Measurements from ENCODE around the gene DUSP10. TPM values are rescaled to one million over a fixed set of nuclear protein-coding genes. Genes with fewer than 3 reads are reported as not detected.

The DUSP10 gene
- total RNA-seq, 2 donors from 2014 or later = 3.3 to 5.2 TPM

DNA sequence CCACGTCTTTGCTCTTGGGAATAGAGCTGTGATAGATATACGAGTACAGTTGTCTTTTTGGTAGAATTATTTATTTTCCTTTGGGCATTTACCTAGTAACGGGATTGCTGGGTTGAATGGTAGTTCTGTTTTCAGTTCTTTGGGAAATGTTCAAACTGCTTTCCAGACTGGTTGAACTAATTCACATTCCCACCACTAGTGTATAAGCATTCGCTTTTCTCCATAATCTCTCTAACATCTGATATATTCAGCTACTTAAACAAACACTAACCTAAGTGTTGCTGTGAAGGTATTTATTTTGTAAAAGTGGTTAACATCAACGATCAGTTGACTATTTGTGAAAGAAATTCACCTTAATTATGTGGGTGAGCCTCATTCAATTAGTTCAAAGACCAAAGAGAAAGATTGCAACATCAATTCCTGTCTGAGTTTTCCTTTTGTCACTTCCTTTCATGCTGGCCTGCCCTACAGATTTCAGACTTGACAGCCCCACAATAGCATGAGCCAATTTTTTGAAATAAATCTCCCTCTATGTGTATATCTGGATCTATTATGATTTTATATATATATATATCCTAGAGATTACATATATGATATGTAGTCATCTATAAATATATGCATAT, 26.7 kb upstream of the DUSP10 start:
- no peak for DNase-seq
- intact Hi-C loops (cut with DNase I, micrococcal nuclease) = no loop called here
- no peak for ATAC-seq

GRCh38 chr1:221766210-221766609, 24.3 kb upstream of the DUSP10 start:
- ATAC-seq (no peak), DNase-seq (no peak)
- intact Hi-C loops (cut with DNase I, micrococcal nuclease) = no loop called here

DNA sequence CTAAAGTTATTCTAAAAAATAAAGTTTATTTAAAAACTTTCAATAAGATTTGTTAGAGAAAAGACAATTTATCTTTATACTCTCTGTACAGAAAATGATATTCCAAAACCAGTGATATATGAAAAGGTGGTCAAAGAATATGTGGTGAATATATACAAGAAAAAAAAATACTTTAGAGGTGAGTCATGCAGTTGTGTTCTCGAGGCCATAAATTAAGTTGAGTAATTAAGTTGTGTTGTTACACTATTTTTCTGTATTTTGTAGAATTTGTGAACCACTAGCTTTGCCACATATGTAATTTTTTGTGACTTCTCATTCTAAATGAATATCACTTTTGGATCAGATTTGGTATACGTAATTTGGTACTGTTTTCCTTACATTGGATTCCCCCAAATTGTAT, 23.6 kb upstream of the DUSP10 start:
- DNase-seq = no peak
- intact Hi-C loops (cut with DNase I, micrococcal nuclease) = no loop called here
- no peak for ATAC-seq

- intact Hi-C loops (cut with DNase I, micrococcal nuclease) = no loop called here
- ATAC-seq (no peak), DNase-seq (no peak)
These were observed 20.2 kb upstream of the DUSP10 start for GRCh38 chr1:221762121-221762520.

DNA sequence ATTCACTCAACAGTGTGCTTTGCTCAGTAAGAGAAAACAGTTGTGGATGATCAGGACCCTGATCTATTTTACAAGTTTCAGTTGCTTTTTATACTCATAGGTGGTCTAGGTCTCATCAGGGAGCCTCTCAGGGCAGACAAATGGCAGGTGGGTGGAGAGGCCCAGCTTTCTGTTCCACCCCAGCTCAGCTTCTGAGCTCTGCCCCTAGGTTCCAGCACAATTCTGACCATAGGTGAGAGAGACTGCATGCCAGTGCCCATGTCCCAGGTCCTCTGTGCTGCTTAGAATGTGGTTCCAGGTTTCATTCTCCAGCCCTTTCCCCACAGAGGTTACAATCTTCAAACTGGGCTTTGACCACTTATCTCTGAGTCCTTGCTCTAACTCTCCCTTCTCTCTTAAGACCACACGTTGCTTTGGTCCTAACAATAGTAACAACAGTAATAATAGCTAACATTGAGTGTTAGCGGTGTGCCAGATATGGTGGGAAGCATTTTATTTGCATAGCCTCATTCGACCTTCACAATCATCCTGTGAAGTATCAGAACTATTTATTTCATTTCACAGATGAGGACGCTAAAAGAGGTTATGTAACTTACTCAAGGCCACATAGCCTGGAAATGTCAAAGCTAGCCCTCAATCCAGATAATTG, 19.6 kb upstream of the DUSP10 start:
- no peak for ATAC-seq
- intact Hi-C loops (cut with DNase I, micrococcal nuclease) = no loop called here
- DNase-seq = no peak

DNA sequence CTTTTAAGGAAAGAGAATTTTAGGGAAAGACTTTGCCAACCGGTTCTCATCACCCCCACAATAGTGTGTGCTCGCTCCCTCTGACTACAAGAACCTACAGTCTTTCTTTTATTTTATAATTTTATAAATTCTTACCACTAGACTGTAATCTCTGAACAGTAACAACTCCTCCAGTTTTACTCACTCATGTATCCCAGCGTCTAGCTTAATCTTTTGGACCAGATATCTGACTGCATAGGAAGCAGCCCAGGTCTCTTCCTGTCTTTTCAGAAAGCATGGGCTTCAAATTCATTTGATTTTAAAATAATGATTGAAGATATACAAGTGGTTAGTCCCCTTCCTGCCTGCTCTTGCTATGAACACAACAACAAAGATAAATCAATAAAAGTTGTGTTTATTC, 19.0 kb upstream of the DUSP10 start:
- intact Hi-C loops (cut with DNase I, micrococcal nuclease) = no loop called here
- DNase-seq (no peak), ATAC-seq (no peak)

- ATAC-seq = no peak
- intact Hi-C loops (cut with DNase I, micrococcal nuclease) = no loop called here
- DNase-seq = no peak
These were observed 17.5 kb upstream of the DUSP10 start for GRCh38 chr1:221759436-221759835.

- DNase-seq = no peak
- intact Hi-C loops (cut with DNase I, micrococcal nuclease) = no loop called here
- ATAC-seq = no peak
These were observed 16.6 kb upstream of the DUSP10 start for GRCh38 chr1:221758455-221758854.

DNA sequence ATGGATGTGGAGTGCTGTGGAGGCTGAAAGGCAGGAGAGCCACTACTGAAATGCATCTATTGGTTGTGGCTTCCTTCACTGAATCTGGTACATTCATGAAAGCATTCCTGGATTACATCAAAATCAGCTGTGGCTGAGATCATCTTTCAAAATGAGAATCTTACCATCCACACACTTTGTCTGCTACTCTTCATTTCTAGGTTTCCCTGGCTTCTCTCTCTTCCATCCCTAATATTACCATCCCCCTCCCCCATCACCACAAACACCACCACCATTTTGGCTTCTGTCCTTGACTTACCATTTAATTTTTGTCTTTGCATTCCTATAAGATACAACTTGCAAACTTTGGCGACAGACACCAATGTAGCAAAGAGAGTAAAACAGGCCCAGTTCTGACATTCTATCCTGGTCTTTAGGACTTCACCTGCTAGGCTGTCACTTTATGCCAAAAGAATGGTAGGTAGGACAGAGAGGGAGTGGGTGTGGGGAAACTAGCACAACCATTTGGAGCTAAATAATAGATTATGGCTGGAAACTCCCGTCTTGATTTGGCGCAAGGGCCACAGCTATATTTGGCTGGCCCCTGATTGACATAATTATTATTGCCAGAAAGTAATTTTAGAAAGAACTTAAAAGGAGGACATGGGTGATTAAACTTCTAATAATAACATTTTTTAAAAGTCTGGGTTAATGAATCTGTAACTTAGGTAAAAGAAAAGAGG, 15.1 kb upstream of the DUSP10 start:
- no peak for DNase-seq
- no peak for ATAC-seq
- intact Hi-C loops (cut with DNase I, micrococcal nuclease) = no loop called here

DNA sequence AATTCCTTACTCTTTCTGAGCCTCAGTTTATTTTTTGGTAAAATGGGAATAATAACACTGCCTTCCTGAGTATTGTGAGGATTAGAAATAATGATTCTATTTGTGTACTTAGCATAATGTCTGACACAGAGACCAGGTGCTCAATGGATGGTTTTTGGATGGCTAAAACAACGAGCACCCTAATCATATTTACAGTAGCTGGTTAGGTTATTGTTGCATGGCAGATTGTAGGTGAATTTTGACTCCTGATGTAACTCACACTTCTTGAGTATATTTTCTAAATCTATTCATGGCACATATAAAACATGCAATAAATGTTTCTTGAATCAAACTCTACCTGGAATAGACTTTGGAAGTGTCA, 11.9 kb upstream of the DUSP10 start:
- ATAC-seq = no peak
- intact Hi-C loops (cut with DNase I, micrococcal nuclease) = no loop called here
- no peak for DNase-seq

GRCh38 chr1:221751226-221751887, 9.5 kb upstream of the DUSP10 start:
- DNase-seq (no peak), ATAC-seq (no peak)
- intact Hi-C loops (cut with DNase I, micrococcal nuclease) = no loop called here

GRCh38 chr1:221748981-221749380, 7.1 kb upstream of the DUSP10 start:
- ATAC-seq (no peak), DNase-seq (no peak)
- intact Hi-C loops (cut with DNase I, micrococcal nuclease) = no loop called here

DNA sequence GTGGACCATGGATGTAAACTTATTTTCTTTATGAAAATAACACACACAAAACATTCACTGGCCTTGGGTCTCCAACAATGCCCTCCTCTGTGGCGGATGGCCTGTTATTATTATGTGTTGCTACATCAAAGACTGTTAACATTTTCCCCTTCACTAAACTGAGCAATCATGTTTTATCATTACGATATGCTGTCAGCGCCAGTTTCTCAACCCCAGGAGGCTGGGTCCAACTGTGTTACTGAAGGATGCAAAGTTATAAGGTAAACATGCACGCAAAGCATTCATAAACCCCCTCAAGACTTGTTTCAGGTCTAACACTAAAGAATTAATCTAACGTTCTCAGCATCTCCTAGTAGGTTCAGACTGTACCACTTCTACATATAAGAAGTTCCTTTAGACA, 6.0 kb upstream of the DUSP10 start:
- intact Hi-C loops (cut with DNase I, micrococcal nuclease) = no loop called here
- DNase-seq (no peak), ATAC-seq (no peak)

- intact Hi-C loops (cut with DNase I, micrococcal nuclease) = no loop called here
- no peak for ATAC-seq
- no peak for DNase-seq
These were observed 1.7 kb upstream of the DUSP10 start for GRCh38 chr1:221743416-221744208.

DNA sequence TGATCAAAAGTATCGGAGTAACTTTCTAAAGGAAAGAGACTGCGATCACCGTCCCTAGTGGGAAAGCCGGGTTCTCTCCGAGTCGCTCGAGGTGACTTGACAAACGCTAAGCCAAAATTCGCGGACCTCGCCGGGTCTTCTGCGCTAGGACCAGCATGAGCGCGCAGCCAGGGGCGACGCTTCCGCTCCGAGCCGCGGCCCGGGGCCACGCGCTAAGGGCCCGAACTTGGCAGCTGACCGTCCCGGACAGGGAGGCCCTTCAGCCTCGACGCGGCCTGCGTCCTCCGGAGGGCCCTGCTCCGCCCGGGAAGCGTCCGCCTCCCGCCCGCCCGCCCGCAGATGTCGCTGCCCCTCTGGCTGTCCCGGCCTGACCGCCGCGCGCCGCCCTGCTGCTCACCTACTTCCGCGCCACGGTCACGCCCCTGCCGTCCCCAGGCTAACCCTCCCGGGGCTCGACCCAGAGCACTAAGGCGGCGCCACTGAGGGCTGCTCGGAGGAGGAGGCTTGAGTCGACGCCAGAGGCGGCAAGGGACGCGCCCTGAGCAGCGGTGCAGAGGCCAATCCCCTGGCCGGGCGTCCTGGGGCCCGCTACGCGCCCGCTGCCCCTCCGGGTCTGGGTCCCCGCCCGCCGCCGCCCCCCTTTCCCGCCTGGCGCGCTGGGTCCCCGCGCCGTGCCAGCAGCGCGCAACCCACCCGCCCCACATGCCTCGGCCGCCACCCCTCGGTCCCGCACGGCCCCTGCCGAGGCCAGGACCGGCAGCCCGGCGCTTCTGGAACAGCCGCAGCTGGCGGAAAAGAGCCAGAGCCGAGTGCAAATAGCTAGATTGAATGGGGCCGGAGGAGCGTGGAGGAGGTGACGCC, 896 bp upstream of the DUSP10 start:
- intact Hi-C loops (cut with DNase I, micrococcal nuclease) = no loop called here
- ATAC-seq (peak; percentile 80), DNase-seq (peak; percentile 92 to 94)

- ATAC-seq (no peak), DNase-seq (peak; percentile 38 to 59)
- intact Hi-C loops (cut with DNase I, micrococcal nuclease) = no loop called here
These were observed 741 bp downstream of the DUSP10 start for GRCh38 chr1:221740993-221741702.

DNA sequence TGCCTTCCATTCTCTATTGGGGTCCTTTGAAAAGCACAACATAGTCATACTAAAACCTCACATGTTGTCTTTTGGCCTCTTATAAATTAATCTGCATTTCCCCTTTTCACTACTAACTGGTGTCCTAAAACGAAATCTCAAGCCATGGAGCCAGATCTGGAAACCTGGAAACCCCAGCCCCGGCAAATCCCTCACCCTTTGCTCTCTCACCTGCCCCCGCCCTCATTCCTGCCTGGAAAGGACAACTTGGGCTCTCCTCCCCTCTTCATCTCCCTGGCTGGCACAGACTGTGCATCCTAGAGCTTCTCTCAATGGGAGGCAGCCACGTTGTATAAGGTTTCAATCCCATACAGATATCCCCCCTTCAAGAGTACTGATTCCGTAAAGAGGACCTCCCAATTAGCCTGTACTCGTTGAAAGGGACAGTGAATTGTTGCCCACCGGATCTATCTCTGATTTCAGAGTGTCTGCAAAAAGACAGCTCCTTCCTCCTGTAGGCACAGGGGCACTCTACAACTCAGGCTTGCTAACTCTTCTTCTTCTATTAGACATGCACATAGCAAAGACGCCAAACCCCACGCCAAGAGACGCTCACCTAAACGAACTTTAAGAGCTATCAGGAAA, 1.4 kb downstream of the DUSP10 start:
- intact Hi-C loops (cut with DNase I, micrococcal nuclease) = no loop called here
- no peak for ATAC-seq

More for the DNA sequence above, 1.4 kb downstream of the DUSP10 start:
- DNase-seq = no peak
